HG02870 (cell line): ENCODE data around the gene TSPAN9.

ENCODE experiments used
- ATAC-seq: cut with Tn5 transposase; IDR thresholded peaks from one replicate; pipeline ENCODE4 v1.9.1; 2021; ENCODE audit warnings: mild to moderate bottlenecking, moderate library complexity; ENCODE audit not compliant: unreplicated experiment

Gene TSPAN9

DNA sequence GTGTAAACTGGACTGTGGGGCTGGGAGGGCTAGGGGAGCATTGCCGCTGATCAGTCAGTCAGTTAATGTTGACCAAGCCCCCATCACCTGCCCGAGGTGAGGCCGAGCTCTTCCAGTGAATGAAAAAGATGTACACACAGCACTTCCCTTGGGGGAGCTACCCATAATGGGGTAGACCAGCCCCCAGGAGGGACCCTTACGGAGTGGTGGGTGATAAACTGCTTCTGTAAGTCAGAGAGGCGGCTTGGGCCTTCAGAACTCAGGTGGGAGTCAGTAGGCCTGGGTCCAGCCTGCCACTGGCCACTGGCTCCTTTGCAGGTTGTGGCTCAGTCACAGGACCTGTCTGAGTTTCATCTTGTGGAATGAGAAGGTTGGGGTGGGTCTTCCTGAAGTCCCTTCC, 43.5 kb downstream of the TSPAN9 start:
- ATAC-seq, result no peak

DNA sequence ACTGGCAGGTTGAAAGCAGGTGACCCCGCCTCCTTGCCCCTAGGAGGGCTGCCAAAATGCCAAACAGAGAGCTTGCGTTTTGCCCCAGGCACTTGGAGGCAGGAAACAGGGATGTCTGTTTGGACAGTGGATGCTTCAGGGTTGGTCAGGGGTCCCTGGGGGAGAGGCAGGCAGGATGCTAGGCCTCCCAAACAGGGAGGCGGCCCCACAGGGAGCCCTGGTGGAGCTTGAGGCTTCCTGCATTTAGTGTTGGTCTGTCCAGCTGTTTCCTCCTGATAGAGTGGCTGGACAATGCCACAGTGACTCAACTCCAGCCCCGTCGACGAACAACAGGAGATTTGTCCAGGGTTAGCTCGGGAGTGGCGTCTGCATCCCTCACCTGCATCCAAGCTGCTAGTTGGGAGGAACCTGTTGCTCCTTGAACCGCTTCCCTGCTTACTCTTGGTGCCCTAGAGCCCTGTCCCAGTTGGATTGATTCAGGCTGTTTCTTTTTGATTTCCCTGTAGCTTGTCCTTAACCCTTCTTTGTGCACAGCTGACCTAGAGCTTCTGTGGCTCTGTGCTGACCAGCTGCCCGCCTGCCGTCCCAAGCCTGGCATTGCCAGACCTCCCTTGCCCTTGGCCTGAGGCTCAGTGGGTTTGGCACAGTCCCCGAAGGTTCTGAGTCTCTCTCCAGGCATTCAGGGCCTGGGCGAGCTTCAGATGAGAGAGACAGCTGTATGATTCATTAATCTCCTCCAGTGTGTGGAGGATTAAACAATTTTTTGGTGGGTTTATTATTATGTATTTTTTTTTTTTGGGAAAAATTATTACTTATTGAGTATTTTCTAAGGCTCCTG, 45.9 kb downstream of the TSPAN9 start:
- ATAC-seq, result no peak

GRCh38 chr12:3123729-3124128, 46.5 kb downstream of the TSPAN9 start:
- ATAC-seq, result no peak

GRCh38 chr12:3124917-3125316, 47.7 kb downstream of the TSPAN9 start:
- ATAC-seq, result no peak

- ATAC-seq, result no peak
These were observed 48.5 kb downstream of the TSPAN9 start for GRCh38 chr12:3125674-3126073.

GRCh38 chr12:3127832-3128231, 50.7 kb downstream of the TSPAN9 start:
- no peak for ATAC-seq

DNA sequence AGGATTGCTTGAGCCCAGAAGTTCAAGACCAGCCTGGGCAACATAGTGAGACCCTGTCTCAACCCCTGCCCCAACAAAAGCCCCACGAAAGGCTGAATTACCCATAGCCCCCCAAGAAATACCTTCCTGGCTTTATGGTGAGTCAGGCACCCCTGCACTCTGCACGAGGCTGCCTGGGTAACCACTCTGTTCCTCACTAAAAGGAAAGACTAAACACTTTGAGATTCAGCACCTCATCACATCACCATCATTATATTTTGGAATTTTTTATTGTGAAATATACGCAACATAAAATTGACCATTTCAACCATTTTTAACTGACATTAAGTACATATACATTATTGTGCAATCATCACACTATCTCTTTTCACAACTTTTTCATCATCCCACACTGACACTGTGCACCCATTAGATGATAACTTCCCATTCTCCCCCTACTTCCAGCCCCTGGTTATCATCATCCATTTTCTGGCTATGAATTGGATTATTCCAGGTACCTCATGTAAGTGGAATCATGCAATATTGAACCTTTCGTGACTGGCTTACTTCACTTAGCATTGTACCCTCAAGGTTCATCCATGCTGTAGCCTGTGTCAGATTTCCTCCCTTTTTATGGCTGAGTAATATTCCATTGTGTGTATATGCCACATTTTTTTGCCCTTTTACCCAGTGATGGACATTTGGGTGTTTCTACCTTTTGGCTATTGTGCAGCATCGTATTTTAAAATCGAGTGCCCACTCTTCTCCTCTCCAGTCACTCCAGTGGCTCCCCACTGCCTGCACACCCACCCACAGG, 51.5 kb downstream of the TSPAN9 start:
- no peak for ATAC-seq

DNA sequence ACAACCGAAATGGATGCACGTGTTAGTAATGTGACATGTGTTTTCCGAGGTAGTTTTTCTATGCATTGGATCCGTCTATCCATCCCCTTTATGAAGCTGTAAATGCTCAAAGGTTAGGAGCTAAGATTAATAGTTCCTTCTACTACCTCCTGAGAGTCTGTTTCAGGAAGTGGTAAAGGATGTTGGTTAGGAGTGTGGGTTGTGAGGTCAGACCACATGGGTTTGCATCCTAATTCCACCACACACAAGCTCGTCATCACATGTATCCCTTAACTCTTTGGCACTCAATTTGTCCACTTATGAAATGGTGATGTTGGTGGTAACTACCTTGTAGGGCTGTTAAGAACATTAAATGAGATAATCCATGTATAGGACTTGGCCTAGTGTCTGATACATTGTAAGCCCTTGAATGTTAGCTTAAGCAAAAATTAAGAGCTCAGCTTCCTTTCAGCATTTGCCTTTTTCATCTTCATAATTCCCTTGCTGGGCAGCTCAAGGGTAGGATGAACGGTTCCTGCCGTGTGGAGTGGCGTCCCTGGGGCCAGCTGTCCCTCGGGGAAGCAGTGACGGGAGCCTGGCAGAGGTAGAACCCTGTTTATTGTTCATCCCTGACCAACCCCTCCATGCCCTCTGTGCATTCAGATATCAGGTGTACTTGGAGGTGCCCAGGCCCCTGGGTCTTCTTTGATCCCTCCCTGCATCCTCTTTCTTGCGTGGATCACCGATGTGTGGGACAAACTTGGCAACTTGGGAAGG, 52.3 kb downstream of the TSPAN9 start:
- no peak for ATAC-seq

- no peak for ATAC-seq
These were observed 53.1 kb downstream of the TSPAN9 start for GRCh38 chr12:3130057-3130830.

DNA sequence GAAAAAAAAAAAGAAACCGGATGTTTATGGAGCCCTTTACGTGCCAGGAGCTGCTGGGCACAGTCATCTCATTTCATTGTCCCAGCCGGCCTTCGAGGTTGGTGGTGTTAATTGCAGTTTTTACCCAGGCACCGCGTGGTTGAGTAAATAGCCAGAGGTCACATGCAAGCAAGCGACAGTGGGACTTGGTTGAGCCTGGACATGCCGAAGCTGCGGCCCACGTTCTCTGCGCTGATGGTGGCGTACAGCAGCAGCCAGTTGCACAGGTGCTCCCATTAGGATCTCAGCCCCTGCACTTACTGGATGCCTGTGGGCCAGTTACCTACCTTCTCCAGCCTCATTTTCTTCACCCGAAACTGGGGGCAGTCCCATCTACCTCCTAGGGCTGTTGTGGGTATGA, 54.0 kb downstream of the TSPAN9 start:
- ATAC-seq, result no peak

DNA sequence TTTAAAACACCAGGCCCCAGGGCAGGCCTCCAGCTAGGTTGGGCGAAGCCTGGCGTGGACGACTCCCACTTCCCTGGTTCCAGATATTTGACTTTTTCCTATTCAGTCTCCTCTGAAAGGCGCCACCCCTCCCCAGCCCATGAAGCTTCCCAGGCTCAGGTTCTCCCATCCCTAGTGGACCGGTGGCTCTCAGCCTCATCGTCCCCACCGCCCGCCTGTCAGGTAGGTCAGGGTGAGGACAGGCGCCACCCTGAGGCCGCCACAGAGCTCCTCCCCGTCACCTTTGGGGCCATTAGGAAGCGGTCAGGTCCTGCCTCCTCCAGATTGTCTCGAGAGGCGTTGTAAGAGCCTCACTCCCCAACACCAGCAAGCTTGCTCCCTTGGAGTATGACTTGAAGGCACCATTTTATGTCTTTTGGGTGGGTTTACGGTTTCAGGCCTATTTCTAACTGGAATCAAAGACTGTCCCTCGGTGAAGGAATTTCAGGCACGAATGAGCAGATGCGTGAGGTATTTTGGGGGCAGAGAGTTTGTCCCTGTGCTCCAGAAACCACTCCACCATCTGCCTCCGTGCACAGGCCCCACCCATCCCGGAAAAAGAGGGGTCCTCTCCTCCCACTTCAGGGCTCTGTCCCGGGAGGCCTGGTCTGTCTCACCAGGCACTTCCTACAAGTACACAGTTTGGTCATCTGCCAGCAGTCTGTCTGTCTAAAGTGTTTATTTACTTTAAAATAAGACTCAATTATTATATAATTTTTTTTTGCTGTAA, 55.6 kb downstream of the TSPAN9 start:
- ATAC-seq, result no peak

GRCh38 chr12:3133405-3133783, 56.2 kb downstream of the TSPAN9 start:
- no peak for ATAC-seq

- ATAC-seq, result no peak
These were observed 56.9 kb downstream of the TSPAN9 start for GRCh38 chr12:3134126-3134525.

DNA sequence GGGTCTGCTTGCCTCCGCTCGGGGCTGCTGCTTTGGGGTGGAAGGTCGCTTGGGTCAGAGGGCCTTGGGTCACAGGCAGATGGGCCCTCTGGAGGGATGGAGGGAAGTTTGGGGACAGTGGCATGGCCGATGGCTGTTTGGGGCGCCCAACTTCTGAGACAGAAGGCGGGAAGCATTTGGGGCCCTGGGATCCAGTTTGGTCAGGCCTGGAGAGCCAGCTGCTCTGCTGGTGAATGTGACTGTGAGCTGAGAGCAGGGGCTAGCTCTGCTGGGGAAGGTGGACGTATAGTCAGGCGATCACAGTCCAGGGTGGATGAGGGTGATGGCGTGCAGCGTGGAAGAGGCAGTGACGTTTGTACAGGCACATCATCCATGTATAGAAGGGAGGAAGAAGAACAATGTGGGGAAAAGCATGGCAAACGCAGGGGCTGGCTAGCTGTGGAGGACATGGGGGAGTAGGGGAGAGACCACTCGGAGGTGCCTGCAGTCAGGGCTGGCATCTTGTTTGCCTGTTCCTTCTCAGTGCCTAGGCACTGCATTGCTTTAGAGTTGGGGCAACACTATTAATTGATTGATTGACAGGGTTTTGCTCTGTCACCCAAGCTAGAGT, 57.5 kb downstream of the TSPAN9 start:
- ATAC-seq, result no peak

DNA sequence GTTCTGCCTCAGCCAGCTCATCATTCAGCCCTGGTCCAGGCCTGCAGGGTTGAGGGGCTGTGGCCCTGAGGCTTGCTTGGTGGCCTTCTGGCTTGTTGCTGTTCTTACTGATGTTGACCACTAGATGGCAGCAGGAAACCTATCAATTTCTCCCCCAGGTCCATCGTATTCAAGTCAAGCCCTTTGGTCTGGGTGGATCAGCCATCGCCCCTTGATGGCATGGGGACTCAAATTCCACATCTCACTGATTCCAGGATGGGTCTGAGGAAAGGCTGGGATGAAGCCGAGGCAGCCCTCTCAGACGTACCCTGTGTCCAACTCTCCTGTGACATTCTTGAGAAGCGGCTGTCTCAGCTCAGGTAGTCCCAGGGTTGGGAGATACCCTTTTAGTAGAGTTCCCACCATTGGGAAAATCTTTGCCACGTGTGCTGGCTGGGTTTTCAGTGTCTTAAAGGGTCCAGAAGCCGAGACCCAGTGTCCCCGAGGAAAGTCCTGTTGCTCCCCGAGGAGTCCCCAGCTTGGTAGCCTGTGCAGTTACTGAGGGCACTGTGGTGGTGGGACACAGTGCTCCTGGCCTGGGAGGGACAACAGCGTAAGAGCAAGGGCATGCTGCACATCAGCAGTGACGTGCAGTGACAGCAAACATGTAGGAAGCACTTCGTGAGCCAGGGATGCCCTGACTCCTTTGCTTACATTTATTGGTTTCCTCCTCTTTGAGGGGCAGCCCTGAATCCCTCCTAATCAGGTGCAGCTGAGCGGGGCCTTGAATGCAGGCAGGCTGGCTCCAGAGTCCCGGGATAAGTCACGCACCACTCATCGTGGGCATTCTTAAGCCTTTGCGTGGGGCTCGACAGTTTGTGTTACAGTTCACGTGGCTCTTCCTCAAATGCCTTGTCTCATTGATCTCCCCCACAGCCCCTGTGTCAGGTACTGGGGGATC, 58.6 kb downstream of the TSPAN9 start:
- no peak for ATAC-seq

- ATAC-seq, result no peak
These were observed 59.6 kb downstream of the TSPAN9 start for GRCh38 chr12:3136641-3137267.

DNA sequence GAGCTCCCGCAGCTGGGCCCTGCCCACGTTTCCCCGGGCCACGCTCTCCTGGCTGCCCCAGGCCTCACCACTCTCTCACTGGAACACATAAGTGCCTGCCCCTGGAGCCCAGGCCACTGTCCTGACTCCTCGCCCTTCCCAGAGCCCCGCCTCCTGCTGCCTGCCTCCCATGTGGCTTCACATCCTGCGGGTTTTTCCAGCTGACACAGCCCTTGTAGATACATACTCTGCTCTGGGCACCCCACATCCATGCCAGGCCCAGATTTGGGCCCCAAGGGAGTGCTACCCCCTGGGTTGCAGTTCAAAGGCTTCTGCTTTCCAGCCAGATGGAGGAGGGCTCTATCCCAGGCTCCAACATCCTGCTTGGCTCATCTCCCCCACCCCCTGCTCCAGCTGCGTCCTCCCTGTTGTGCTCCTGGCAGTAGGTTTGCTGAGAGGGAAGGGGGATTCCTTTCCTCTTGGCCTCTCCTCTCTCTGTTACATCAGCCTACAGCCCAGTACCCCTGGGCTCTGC, 60.1 kb downstream of the TSPAN9 start:
- no peak for ATAC-seq
